ENCODE data around the gene ZNF480.
"Not testable (repeated sequence)": the region's sequence is repeated elsewhere in the genome, so short reads cannot be mapped to it uniquely, and the experiment has no call there.

ZNF480 gene

DNA sequence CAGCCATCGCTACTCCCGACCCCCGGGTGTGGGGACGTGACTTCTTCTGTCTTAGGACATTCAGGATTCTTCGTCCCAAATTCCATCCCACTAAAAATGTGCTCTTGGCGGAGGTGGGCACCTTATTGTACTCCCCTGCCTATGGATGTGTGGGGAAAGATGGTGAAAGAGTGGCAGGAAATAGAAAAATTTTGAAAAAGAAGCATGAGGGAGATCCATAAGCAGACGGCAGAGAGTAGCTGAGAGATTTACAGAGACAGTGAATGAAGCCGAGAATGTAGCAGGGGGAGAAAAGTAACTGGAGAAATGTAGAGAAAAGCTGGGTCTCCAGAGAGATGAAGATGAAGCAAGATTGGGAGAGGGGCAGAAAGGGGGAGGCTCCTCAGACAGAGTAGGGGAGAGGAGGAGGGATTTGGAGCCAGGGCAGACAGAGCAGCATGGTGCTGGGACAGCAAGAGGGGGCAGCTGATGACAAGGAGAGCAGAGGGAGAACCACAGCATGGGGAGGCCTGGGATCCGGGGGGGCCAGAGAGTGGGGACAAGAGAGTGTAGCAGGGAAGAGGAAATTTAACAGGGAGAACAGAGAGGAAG is 39.9 kb downstream of the ZNF480 start:
- no peak for DNase-seq

DNA sequence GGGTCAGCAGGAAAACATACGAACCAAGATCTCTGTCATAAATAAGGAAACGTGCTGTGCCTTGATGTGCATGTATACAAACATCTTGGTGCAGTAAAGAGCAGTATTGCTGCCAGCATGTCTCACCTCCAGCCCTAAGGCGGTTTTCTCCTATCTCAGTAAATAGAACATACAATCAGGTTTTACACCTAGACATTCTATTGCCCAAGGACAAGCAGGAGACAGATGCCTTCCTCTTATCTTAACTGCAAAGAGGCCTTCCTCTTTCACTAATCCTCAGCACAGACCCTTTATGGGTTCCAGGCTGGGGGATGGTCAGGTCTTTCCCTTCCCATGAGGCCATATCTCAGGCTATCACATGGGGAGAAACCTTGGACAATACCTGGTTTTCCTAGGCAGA is 42.1 kb downstream of the ZNF480 start:
- not testable (repeated sequence) for DNase-seq

DNA sequence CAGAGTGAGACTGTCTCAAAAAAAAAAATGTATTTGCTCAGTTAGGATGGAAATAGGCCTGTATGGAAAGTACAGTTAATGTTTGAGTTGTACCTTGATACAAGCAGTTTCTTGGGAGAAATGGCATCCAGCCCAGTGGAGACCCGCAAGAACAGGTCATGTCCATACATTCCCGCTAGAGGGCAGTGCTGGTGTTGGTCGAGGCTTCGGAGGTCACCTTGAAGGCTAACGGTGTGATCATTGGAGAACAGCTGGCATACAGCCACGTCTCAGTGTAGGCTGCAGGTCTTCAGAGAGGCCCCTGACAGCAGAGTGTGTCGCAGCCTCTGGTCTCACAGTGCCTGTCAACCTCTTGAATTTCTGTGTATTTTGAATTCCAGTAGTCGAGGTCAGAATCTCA is 46.6 kb downstream of the ZNF480 start:
- peak in 37 of 56 donors; percentile 1 to 57 (median 10) for DNase-seq

DNA sequence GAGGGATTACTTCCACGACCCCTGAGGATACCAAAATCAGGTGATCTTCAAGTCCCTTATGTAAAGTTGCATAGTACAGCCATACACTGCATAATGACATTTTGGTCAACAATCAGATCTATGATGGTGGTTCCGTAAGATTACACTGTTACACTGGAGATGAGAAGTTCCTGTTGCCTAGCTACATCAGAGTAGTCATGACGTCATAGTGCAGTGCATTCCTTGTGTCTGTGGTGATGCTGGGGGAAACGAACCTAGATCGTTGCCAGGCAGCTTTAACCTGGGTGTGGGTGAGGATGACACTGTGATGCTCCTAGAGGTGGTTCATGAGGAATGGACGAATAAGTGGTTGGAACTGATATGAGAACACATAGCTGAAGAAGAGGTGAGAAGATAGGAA is 48.2 kb downstream of the ZNF480 start:
- DNase-seq, result no peak

DNA sequence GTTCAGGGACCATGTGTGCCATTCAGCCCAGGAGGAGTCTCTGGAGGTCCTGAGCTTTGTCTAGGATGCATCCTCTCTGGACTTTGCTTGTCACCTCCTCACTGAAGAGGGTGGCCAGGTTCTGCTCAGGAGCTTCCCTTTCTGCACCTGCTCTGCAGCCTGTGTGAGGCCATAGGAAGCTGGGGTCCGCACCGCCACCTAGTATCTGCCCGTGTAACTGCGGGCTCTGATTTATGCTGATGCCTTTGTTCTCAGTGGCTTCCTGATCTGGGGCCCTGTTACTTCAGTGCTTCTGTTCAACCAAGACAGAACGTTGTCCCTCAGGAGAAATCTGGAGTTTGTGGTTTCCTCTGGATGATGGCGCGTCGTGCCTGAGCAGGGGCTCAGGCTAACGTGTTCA is 54.5 kb downstream of the ZNF480 start:
- DNase-seq, result no peak

DNA sequence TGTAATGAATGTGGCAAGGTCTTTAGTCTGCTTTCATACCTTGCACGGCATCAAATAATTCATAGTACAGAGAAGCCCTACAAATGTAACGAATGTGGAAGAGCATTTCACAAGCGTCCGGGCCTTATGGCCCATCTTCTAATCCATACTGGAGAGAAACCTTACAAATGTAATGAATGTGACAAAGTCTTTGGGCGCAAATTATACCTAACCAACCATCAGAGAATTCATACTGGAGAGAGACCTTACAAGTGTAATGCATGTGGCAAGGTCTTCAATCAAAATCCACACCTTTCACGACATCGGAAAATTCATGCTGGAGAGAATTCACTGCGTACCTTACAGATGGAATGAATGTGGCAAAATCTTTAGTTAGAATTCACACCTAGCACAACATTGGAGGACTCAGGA is 69.5 kb downstream of the ZNF480 start:
- no peak for DNase-seq

DNA sequence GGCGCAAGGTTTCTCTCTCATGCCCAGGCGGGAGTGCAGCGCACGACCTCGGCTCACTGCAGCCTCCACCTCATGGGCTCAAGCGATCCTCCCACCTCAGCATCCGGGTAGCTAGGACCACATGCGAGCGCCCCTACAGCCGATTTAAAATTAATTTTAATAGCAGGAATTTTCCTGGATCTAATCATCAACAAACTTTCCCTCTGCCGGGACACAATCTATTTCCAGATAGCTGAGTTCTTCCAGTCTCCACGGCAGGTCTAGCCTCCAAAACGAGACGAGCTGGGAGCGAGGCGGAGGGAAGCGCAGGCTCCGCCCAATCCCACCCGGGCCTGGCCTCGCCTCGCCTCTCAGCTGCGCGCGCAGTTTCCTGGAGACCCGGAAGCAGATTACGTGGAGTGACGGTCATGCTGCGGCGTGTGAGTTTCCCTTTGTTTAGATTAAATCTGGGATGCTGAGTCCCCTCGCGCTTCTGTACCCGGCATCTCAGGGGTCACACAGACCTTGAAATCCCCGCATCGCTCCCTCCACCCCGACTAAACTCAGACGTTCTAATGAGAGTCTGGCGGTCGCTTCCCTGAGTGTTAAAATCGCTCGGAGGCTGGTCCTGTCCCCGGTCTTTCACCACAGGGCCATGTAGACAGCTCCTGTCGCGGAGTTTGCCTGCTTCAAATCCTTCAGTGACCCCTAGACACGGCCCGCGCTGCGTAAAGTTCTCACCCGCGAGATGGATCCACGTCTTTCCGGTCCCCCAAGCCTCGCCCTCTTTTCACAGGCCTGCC is 72.8 kb downstream of the ZNF480 start, which contains the start of gene ZNF880:
TSS of gene ZNF880 (plus strand) at position 365 of the 782 bp plus-strand sequence. CDS start at position 408, 43 bp downstream.
- peak in 55 of 56 donors; percentile 41 to 97 (median 88) for DNase-seq

DNA sequence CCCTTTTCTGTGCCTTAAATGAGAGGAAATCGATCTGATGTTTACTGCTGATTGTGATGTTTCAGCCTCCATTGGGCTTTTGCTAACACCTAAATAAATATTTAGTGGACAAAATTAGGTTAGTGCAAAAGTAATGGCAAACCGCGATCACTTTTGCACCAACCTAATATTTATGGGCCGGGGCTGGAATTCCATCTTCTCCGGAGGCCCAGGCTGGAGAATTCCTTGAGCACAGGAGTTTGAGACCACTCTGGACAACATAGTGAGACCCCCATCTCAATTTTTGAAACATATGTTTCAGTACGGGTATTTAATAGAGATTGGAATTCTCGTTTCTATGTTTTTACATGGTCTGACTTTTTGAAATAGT is 73.4 kb downstream of the ZNF480 start:
- DNase-seq, result no peak
